H1 (cell line): ENCODE results near the gene ANK3. TPM values are rescaled to one million over a fixed set of nuclear protein-coding genes. Genes with fewer than 3 reads are reported as not detected.

Source experiments
- ASH2L ChIP-seq: fragments of 200-600, 300-600 bp; sonication (generic); IDR thresholded peaks from one replicate; pipeline ENCODE4 v1.7.1; 2017; ENCODE audit warnings: low read length
- CHD7 ChIP-seq: fragments of 300-600 bp; sonication (generic); IDR thresholded peaks from 2 replicates; pipeline ENCODE4 v1.7.1; 2012; ENCODE audit warnings: low read length, moderate library complexity, mild to moderate bottlenecking, inconsistent platforms; ENCODE audit not compliant: insufficient replicate concordance
- E2F6 ChIP-seq: IDR thresholded peaks from 2 replicates; pipeline ENCODE4 v1.6.1; 2012; ENCODE audit warnings: inconsistent platforms
- RXRA ChIP-seq: IDR thresholded peaks from 2 replicates; pipeline ENCODE4 v1.6.1; 2011; ENCODE audit warnings: low read depth, mild to moderate bottlenecking, low read length, moderate library complexity; ENCODE audit not compliant: insufficient read depth
- SRF ChIP-seq: IDR thresholded peaks from 2 replicates; pipeline ENCODE4 v1.6.1; 2011; ENCODE audit warnings: mild to moderate bottlenecking, low read depth, low read length, moderate library complexity
- SUZ12 ChIP-seq: fragments of 200-600 bp; sonication (generic); IDR thresholded peaks from 2 replicates; pipeline ENCODE4 v1.6.1; 2012; ENCODE audit warnings: mild to moderate bottlenecking, inconsistent platforms, low read length, moderate library complexity, mixed read lengths
- TAF1 ChIP-seq: IDR thresholded peaks from 2 replicates; pipeline ENCODE4 v1.6.1; 2011; ENCODE audit warnings: mild to moderate bottlenecking, low read depth, low read length
- polyA plus RNA-seq, 7 experiments: library from polyadenylated mRNA; depleted of rRNA in 3 of 7; stranded (reverse) in 5 of 7; unstranded in 2 of 7; fragments of >200 nt in 5 of 7; fragments of 200-250 nt in 2 of 7; gene quantifications; 1 replicate in 5 of 7; 2 replicates in 1 of 7; 4 replicates in 1 of 7; pipeline versions ENCODE4 v1.2.1 to v1.2.3, GENCODE V29; 2011 to 2013; ENCODE audit warnings: missing spikeins in 2 of 7, mixed read lengths in 2 of 7
- total RNA-seq: library from RNA; stranded (reverse); fragmentation: NEBNext Ultra II Directional; extraction: Animal tissue kit (Norgen Biotek cat#: 25700); gene quantifications from 2 replicates; pipeline ENCODE4 v1.2.1, GENCODE V29; 2021

ANK3 gene
- total and polyA plus RNA-seq, 2 of the 8 experiments (the other 6 are each of a cell fraction or from before 2014, with no cell fraction given): 18.1 to 67.9 TPM

GRCh38 chr10:60040014-60040662, 349.5 kb downstream of the ANK3 start (continued):
- TF ChIP-seq CHD7 (no peak), E2F6 (no peak), RXRA (no peak), ASH2L (no peak), SUZ12 (no peak), SRF (no peak), TAF1 (no peak)
